GM23248 (cell line): ENCODE measurements around the gene ZNF621.

Experiments
- EZH2 ChIP-seq: fragments of 200-600 bp; sonication (generic); IDR thresholded peaks from 2 replicates; pipeline ENCODE4 v1.6.1; 2018; ENCODE audit warnings: antibody characterized with exemption, mild to moderate bottlenecking; ENCODE audit not compliant: insufficient read depth, poor library complexity, severe bottlenecking
- EZH2phosphoT487 ChIP-seq: fragments of 200-600 bp; sonication (generic); IDR thresholded peaks from 2 replicates; pipeline ENCODE4 v1.6.1; 2018; ENCODE audit warnings: antibody characterized with exemption, moderate library complexity, mild to moderate bottlenecking, low read depth; ENCODE audit not compliant: insufficient read depth

DNA sequence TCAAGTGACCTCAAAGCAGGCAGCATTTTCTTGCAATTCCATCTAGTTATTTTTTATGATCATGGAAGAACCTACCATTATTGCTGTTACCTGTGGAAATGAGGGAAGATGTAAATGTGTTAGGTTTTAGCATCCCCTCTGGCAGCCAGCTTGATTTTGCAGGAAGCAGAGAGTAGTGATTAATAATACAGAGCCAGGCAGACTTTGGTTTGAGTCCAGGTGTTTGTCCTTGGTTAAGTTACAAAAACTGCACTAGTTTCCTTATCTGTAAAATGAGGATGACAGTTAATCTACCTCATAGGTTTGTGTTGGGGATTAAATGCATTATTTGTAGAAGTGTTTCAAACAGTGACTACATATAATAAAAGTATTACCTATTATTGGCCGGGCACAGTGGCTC, 6.7 kb upstream of the ZNF621 start:
- TF ChIP-seq EZH2, result no peak
- no peak for TF ChIP-seq EZH2phosphoT487
